ENCODE data around the gene GMDS. TPM values are rescaled to one million over a fixed set of nuclear protein-coding genes. Genes with fewer than 3 reads are reported as not detected.

Gene GMDS
- total RNA-seq, 2 experiments from 2014 or later = 13.9 to 16.4 TPM

- H3K4me3 Mint-ChIP-seq = no peak overlapping the region
- TF ChIP-seq CTCF (IDR thresholded peaks at IDR 0.05) = no peak
- ATAC-seq (ENCODE audit: poor library complexity) = no peak
- no peaks in the 10 kb centered on the region for H3K9me3 ChIP-seq (ENCODE audit: control insufficient read depth in 1 of 2, insufficient read depth in 1 of 2, low read length in 2 of 2)
- H3K27me3 ChIP-seq (ENCODE audit: control insufficient read depth in 1 of 2, insufficient read depth in 2 of 2, low read length in 2 of 2) = no peaks in the 10 kb centered on the region
- no peaks in the 10 kb centered on the region for H3K9me3 Mint-ChIP-seq
- POLR2A ChIA-PET = interaction anchor here (0.6 kb wide), 1 partner anchor 25 kb away, joined by 3 read pairs; no protein-coding TSS in a partner anchor
- H3K4me1 Mint-ChIP-seq (ENCODE audit: low read depth) = peaks cover 4% of the 10 kb centered on the region
- no peak for DNase-seq
- CTCF ChIA-PET = no interaction called here
- intact Hi-C loops (cut with DNase I, micrococcal nuclease) = loop anchor here (2.0 to 10.0 kb wide), 6 partner anchors 92 to 675 kb away; no protein-coding TSS in a partner anchor
- H3K36me3 Mint-ChIP-seq (ENCODE audit: low read depth) = no peaks in the 10 kb centered on the region
- H3K36me3 ChIP-seq (ENCODE audit: insufficient read depth, low read length) = no peaks in the 10 kb centered on the region
- H3K4me3 ChIP-seq (ENCODE audit: low read length) = no peak overlapping the region
- no peak overlapping the region for H3K27ac Mint-ChIP-seq
- H3K4me1 ChIP-seq (ENCODE audit: insufficient read depth, low read length) = no peaks in the 10 kb centered on the region
- H3K27me3 Mint-ChIP-seq = no peaks in the 10 kb centered on the region
- H3K27ac ChIP-seq (ENCODE audit: low read depth in 1 of 2, low read length in 2 of 2) = no peak overlapping the region
Measured at GRCh38 chr6:2197177-2197671, 48.2 kb downstream of the GMDS start.

- H3K27ac Mint-ChIP-seq = no peak overlapping the region
- no peaks in the 10 kb centered on the region for H3K36me3 Mint-ChIP-seq (ENCODE audit: low read depth)
- Histone ChIP-seq H3K27me3 (ENCODE audit: control insufficient read depth in 1 of 2, insufficient read depth in 2 of 2, low read length in 2 of 2) (no peaks in the 10 kb centered on the region), H3K9me3 (ENCODE audit: control insufficient read depth in 1 of 2, insufficient read depth in 1 of 2, low read length in 2 of 2) (no peaks in the 10 kb centered on the region), H3K27ac (ENCODE audit: low read depth in 1 of 2, low read length in 2 of 2) (no peak overlapping the region), H3K4me3 (ENCODE audit: low read length) (no peak overlapping the region), H3K36me3 (ENCODE audit: insufficient read depth, low read length) (no peaks in the 10 kb centered on the region), H3K4me1 (ENCODE audit: insufficient read depth, low read length) (no peaks in the 10 kb centered on the region)
- ChIA-PET POLR2A (interaction anchor here (0.6 kb wide), 1 partner anchor 26 kb away, joined by 3 read pairs; no protein-coding TSS in a partner anchor), CTCF (no interaction called here)
- peaks cover 4% of the 10 kb centered on the region for H3K4me1 Mint-ChIP-seq (ENCODE audit: low read depth)
- peak; percentile 58 for ATAC-seq (ENCODE audit: poor library complexity)
- no peaks in the 10 kb centered on the region for H3K9me3 Mint-ChIP-seq
- intact Hi-C loops (cut with DNase I, micrococcal nuclease) = loop anchor here (1.0 to 10.0 kb wide), 9 partner anchors 91 to 674 kb away; no protein-coding TSS in a partner anchor
- no peak overlapping the region for H3K4me3 Mint-ChIP-seq
- no peaks in the 10 kb centered on the region for H3K27me3 Mint-ChIP-seq
- TF ChIP-seq CTCF (IDR thresholded peaks at IDR 0.05) = peak; percentile 82
- peak in 7 of 14 experiments; percentile 7 to 69 (median 47) for DNase-seq
Measured at GRCh38 chr6:2196079-2196679, 49.2 kb downstream of the GMDS start.

- Mint-ChIP-seq H3K36me3 (ENCODE audit: low read depth) (no peaks in the 10 kb centered on the region), H3K27me3 (no peaks in the 10 kb centered on the region), H3K9me3 (no peaks in the 10 kb centered on the region), H3K4me3 (no peak overlapping the region), H3K4me1 (ENCODE audit: low read depth) (peaks cover 6% of the 10 kb centered on the region), H3K27ac (no peak overlapping the region)
- ChIA-PET CTCF (interaction anchor here (1.3 kb wide), 1 partner anchor 598 kb away, joined by 5 read pairs; no protein-coding TSS in a partner anchor), POLR2A (no interaction called here)
- intact Hi-C loops (cut with DNase I, micrococcal nuclease) = loop anchor here (2.0 to 10.0 kb wide), 5 partner anchors 158 to 672 kb away; no protein-coding TSS in a partner anchor
- Histone ChIP-seq H3K27me3 (ENCODE audit: control insufficient read depth in 1 of 2, insufficient read depth in 2 of 2, low read length in 2 of 2) (no peaks in the 10 kb centered on the region), H3K36me3 (ENCODE audit: insufficient read depth, low read length) (no peaks in the 10 kb centered on the region), H3K9me3 (ENCODE audit: control insufficient read depth in 1 of 2, insufficient read depth in 1 of 2, low read length in 2 of 2) (no peaks in the 10 kb centered on the region), H3K4me1 (ENCODE audit: insufficient read depth, low read length) (no peaks in the 10 kb centered on the region), H3K27ac (ENCODE audit: low read depth in 1 of 2, low read length in 2 of 2) (no peak overlapping the region), H3K4me3 (ENCODE audit: low read length) (no peak overlapping the region)
- ATAC-seq (ENCODE audit: poor library complexity) (no peak), DNase-seq (no peak)
- TF ChIP-seq CTCF (IDR thresholded peaks at IDR 0.05) = no peak
Measured at GRCh38 chr6:2194643-2195042, 50.8 kb downstream of the GMDS start.

Data from CD4-positive, alpha-beta T cell (primary cell).